Right lobe of liver (tissue), 4 donors: ENCODE data around the gene RIPOR1.

ENCODE experiments used
- POLR2A ChIP-seq: fragments of 450-650 bp; IDR thresholded peaks from one replicate; pipeline ENCODE4 v1.6.1; 2017; ENCODE audit warnings: antibody characterized with exemption, mild to moderate bottlenecking
- TF ChIP-seq, protein P1 (sequence below), 4 donors: fragments of 200-600 bp in 3 of 4; fragments of 450-650 bp in 1 of 4; IDR thresholded peaks; one replicate each; pipeline versions ENCODE4 v1.5.1 to v1.8.0; 2016 to 2022; ENCODE audit warnings: antibody characterized with exemption in 4 of 4, mild to moderate bottlenecking in 2 of 4
- donor health status: DM: no; HTN: no; CAD: no.
- donor health status: DM: no; HTN: no; CAD: no.
- donor health status: DM: no; HTN: yes; CAD: no.

DNA sequence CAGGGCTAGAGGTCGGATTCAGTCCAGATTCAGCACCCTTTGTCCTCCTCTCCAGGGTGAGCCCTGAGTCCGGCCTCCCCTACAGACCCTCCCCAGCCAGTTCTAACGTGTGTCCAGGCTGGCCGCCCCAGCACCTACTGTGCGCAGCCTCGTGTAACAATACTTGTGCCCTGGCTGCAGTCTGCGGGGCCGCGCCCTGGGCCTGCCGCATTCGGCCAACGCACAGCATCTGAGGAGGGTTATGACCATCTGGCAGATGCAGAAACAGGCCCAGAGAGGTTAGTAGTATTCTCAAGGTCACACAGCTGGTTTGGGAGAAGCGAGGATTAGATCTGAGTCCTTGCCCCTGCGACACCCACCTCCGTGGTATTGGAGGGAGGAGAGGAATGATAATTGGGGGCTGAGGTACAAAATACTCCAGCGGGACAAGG is 968 bp downstream of the RIPOR1 start:
- no peak for TF ChIP-seq POLR2A
- TF ChIP-seq, protein P1, sequence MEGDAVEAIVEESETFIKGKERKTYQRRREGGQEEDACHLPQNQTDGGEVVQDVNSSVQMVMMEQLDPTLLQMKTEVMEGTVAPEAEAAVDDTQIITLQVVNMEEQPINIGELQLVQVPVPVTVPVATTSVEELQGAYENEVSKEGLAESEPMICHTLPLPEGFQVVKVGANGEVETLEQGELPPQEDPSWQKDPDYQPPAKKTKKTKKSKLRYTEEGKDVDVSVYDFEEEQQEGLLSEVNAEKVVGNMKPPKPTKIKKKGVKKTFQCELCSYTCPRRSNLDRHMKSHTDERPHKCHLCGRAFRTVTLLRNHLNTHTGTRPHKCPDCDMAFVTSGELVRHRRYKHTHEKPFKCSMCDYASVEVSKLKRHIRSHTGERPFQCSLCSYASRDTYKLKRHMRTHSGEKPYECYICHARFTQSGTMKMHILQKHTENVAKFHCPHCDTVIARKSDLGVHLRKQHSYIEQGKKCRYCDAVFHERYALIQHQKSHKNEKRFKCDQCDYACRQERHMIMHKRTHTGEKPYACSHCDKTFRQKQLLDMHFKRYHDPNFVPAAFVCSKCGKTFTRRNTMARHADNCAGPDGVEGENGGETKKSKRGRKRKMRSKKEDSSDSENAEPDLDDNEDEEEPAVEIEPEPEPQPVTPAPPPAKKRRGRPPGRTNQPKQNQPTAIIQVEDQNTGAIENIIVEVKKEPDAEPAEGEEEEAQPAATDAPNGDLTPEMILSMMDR (IDR thresholded peaks at IDR 0.05) = no peak
